Ishikawa (cell line): ENCODE data around the gene AFDN.

Experiments
- CEBPB ChIP-seq: IDR thresholded peaks from 2 replicates; pipeline ENCODE4 v1.6.1; 2012
- EGR1 ChIP-seq: IDR thresholded peaks from 2 replicates; pipeline ENCODE4 v1.6.1; 2012
- EP300 ChIP-seq: IDR thresholded peaks from 2 replicates; pipeline ENCODE4 v1.6.1; 2012; ENCODE audit warnings: borderline replicate concordance
- REST ChIP-seq: IDR thresholded peaks from 2 replicates; pipeline ENCODE4 v1.6.1; 2012; ENCODE audit warnings: low read depth, mild to moderate bottlenecking
- TCF12 ChIP-seq: IDR thresholded peaks from 2 replicates; pipeline ENCODE4 v1.6.1; 2012; ENCODE audit warnings: low read depth
- TEAD4 ChIP-seq: IDR thresholded peaks from 2 replicates; pipeline ENCODE4 v1.6.1; 2012
- YY1 ChIP-seq: IDR thresholded peaks from 2 replicates; pipeline ENCODE4 v1.6.1; 2012; ENCODE audit warnings: low read depth
- TF ChIP-seq, protein P1 (sequence below): IDR thresholded peaks from 2 replicates; pipeline ENCODE4 v1.6.1; 2012
- TF ChIP-seq, protein P2 (sequence below): IDR thresholded peaks from 2 replicates; pipeline ENCODE4 v1.6.1; 2012

DNA sequence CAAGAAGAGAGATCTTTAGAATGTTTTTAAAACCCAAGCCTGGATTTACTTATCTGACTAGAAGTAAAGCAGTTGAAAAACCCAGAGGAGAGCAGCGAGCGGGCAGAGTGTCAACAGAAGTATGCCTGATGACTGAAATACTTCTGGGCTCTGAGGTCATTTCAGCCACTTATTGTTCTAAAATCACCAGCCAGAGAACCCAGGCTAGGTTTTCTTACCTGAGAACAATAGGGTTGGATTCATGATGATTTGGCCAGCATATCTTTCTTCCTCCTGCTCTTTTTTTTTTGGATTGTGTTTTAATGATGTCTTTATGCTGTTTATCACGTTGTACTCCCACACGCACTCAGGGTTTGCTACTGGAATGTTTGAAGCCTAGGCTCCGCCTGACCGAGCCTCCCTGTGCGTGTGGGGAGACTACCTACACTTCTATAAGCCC, 107.7 kb downstream of the AFDN start:
- TF ChIP-seq TCF12 (no peak), TEAD4 (no peak), EP300 (peak; percentile 29; the same call in 1 of the 2 replicates), CEBPB (no peak), REST (no peak), YY1 (no peak), EGR1 (no peak)
- TF ChIP-seq, protein P1, sequence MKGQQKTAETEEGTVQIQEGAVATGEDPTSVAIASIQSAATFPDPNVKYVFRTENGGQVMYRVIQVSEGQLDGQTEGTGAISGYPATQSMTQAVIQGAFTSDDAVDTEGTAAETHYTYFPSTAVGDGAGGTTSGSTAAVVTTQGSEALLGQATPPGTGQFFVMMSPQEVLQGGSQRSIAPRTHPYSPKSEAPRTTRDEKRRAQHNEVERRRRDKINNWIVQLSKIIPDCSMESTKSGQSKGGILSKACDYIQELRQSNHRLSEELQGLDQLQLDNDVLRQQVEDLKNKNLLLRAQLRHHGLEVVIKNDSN = no peak
- TF ChIP-seq, protein P2, sequence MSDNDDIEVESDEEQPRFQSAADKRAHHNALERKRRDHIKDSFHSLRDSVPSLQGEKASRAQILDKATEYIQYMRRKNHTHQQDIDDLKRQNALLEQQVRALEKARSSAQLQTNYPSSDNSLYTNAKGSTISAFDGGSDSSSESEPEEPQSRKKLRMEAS = no peak
